Measurements from ENCODE around the gene LYSMD2.

LYSMD2 gene

DNA sequence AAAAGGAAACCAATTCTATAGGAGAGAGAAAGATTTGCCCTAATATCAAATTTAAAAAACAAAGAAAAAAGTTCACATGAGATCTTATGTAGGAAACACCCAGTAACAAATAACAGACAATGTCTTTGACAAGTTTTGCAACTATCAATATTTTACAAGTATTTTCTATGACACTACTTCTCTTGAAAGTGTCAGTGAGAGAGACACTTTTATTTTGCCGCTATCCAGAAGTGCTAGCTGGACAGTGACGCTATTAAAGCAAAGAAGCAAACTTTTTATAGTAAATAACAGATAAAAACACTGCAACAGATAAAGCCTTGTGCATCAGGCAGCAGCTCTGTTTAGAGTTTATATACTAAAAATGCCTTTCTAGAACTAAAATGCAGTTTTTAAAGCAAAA lies 13.3 kb downstream of the LYSMD2 start:
- H3K27me3 ChIP-seq (ENCODE audit: insufficient read depth, low read length, poor library complexity) = no peaks in the 10 kb centered on the region
- peaks cover 32% of the 10 kb centered on the region for H3K36me3 ChIP-seq (ENCODE audit: insufficient read depth, low read length)
- ATAC-seq (ENCODE audit: insufficient read depth, low read depth) (no peak), DNase-seq (no peak)
- no peaks in the 10 kb centered on the region for H3K4me1 ChIP-seq (ENCODE audit: insufficient read depth, low read length)
- H3K4me2 ChIP-seq (ENCODE audit: insufficient read depth, low read length) = no peak overlapping the region
- TF ChIP-seq EZH2 (IDR thresholded peaks at IDR 0.05; ENCODE audit: borderline replicate concordance, low read depth, low read length, severe bottlenecking) = no peak
- TF ChIP-seq, protein P1, sequence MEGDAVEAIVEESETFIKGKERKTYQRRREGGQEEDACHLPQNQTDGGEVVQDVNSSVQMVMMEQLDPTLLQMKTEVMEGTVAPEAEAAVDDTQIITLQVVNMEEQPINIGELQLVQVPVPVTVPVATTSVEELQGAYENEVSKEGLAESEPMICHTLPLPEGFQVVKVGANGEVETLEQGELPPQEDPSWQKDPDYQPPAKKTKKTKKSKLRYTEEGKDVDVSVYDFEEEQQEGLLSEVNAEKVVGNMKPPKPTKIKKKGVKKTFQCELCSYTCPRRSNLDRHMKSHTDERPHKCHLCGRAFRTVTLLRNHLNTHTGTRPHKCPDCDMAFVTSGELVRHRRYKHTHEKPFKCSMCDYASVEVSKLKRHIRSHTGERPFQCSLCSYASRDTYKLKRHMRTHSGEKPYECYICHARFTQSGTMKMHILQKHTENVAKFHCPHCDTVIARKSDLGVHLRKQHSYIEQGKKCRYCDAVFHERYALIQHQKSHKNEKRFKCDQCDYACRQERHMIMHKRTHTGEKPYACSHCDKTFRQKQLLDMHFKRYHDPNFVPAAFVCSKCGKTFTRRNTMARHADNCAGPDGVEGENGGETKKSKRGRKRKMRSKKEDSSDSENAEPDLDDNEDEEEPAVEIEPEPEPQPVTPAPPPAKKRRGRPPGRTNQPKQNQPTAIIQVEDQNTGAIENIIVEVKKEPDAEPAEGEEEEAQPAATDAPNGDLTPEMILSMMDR (IDR thresholded peaks at IDR 0.05; ENCODE audit: borderline replicate concordance, extremely low read depth, low read length, poor library complexity, severe bottlenecking) = no peak
- H3K9ac ChIP-seq (ENCODE audit: low read depth, low read length) = no peak overlapping the region
- H3K79me2 ChIP-seq (ENCODE audit: insufficient read depth, low read length) = peaks cover 24% of the 10 kb centered on the region
- H2AFZ ChIP-seq (ENCODE audit: low read depth, low read length) = no peak overlapping the region
- H4K20me1 ChIP-seq (ENCODE audit: insufficient read depth, low read length) = peaks cover 8% of the 10 kb centered on the region; the same call in 1 of the 2 replicates
- H3K27ac ChIP-seq (ENCODE audit: low read length) = no peak overlapping the region
- H3K9me3 ChIP-seq (ENCODE audit: insufficient read depth, low read length, severe bottlenecking) = no peaks in the 10 kb centered on the region
- H3K4me3 ChIP-seq (ENCODE audit: low read depth in 1 of 2, low read length in 2 of 2) = no peak overlapping the region

DNA sequence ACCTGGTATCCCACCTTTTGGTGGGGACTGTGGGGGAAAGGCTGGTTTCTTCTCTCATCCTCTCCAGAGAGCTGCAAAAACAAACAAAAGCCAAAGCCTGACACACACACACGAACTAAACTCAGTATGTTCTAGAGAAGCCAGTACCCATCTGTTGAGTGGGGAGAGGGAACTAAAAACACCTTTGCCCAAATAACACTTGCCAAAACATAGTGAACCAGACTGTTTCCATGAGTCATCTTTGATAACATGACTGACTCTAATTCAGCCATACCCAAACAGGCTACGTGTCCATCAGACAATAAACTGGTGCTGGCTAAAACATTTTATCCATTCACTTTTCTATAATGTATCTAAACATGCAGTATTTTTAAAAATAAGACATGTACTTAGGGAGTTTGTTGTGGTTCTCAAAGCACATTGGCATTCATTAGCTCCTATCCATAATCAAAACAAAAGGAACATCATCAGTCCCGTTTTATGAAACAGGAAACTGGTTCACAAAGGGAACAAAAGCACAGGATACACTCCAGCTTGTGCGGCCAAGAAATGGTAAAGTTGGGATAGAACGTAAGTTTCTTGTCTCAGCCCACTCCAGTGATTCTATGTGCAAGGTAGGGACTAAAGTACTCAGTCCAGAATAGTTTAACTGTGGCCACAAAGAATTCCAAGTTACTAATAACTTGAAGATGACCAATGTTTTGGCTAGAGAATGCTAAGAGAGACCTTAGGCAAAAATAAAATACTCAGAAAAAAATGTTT lies 16.1 kb downstream of the LYSMD2 start:
- DNase-seq = no peak
- Histone ChIP-seq H3K79me2 (ENCODE audit: insufficient read depth, low read length) (peaks cover 2% of the 10 kb centered on the region; the same call in 1 of the 2 replicates), H3K27me3 (ENCODE audit: insufficient read depth, low read length, poor library complexity) (no peaks in the 10 kb centered on the region)

DNA sequence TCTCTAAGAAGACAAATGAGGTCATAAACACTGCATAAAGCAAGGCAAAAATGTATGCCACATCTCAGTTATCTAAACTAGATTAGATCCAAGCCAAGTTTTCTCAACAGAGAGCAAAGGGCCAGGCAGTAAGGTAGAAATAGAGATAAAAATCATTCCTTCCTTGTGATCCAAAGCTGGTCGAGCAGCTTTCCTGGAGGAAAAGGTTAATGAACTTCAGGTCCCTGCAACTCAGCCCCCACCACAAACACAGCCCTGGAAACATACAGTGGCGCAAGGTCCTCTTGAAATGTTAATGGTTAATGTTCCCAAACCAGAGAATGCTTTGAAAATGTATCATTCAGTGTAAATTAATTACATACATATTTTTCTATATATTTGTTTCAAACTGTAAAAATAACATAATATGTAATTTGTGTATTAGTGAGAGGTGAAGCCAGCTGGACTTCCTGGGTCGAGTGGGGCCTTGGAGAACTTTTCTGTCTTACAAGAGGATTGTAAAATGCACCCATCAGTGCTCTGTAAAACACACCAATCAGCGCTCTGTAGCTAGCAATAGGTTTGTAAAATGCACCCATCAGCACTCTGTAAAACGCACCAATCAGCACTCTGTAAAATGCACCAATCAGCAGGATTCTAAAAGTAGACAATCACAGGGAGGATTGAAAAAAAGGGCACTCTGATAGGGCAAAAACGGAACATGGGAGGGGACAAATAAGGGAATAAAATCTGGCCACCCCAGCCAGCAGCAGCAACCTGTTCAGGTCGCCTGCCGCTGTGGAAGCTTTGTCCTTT lies 17.1 kb downstream of the LYSMD2 start:
- DNase-seq (no peak), ATAC-seq (ENCODE audit: insufficient read depth, low read depth) (no peak)
- TF ChIP-seq, protein P1 (IDR thresholded peaks at IDR 0.05; ENCODE audit: borderline replicate concordance, extremely low read depth, low read length, poor library complexity, severe bottlenecking) = no peak
- TF ChIP-seq EZH2 (IDR thresholded peaks at IDR 0.05; ENCODE audit: borderline replicate concordance, low read depth, low read length, severe bottlenecking) = no peak
- no peaks in the 10 kb centered on the region for H3K79me2 ChIP-seq (ENCODE audit: insufficient read depth, low read length)
- H4K20me1 ChIP-seq (ENCODE audit: insufficient read depth, low read length) = no peaks in the 10 kb centered on the region
- H3K4me2 ChIP-seq (ENCODE audit: insufficient read depth, low read length) = no peak overlapping the region
- H3K9ac ChIP-seq (ENCODE audit: low read depth, low read length) = no peak overlapping the region
- H3K4me1 ChIP-seq (ENCODE audit: insufficient read depth, low read length) = no peaks in the 10 kb centered on the region
- H3K27me3 ChIP-seq (ENCODE audit: insufficient read depth, low read length, poor library complexity) = no peaks in the 10 kb centered on the region
- no peak overlapping the region for H3K27ac ChIP-seq (ENCODE audit: low read length)
- H3K4me3 ChIP-seq (ENCODE audit: low read depth in 1 of 2, low read length in 2 of 2) = no peak overlapping the region
- no peaks in the 10 kb centered on the region for H3K9me3 ChIP-seq (ENCODE audit: insufficient read depth, low read length, severe bottlenecking)
- H2AFZ ChIP-seq (ENCODE audit: low read depth, low read length) = no peak overlapping the region
- H3K36me3 ChIP-seq (ENCODE audit: insufficient read depth, low read length) = peaks cover 32% of the 10 kb centered on the region

More for the DNA sequence above, 16.1 kb downstream of the LYSMD2 start:
- H4K20me1 ChIP-seq (ENCODE audit: insufficient read depth, low read length) = no peaks in the 10 kb centered on the region
- no peak overlapping the region for H3K9ac ChIP-seq (ENCODE audit: low read depth, low read length)
- no peak for ATAC-seq (ENCODE audit: insufficient read depth, low read depth)
- H3K27ac ChIP-seq (ENCODE audit: low read length) = no peak overlapping the region
- no peak overlapping the region for H3K4me3 ChIP-seq (ENCODE audit: low read depth in 1 of 2, low read length in 2 of 2)
- H2AFZ ChIP-seq (ENCODE audit: low read depth, low read length) = no peak overlapping the region
- TF ChIP-seq, protein P1 (IDR thresholded peaks at IDR 0.05; ENCODE audit: borderline replicate concordance, extremely low read depth, low read length, poor library complexity, severe bottlenecking) = no peak
- TF ChIP-seq EZH2 (IDR thresholded peaks at IDR 0.05; ENCODE audit: borderline replicate concordance, low read depth, low read length, severe bottlenecking) = no peak
- no peak overlapping the region for H3K4me2 ChIP-seq (ENCODE audit: insufficient read depth, low read length)
- no peaks in the 10 kb centered on the region for H3K9me3 ChIP-seq (ENCODE audit: insufficient read depth, low read length, severe bottlenecking)
- no peaks in the 10 kb centered on the region for H3K4me1 ChIP-seq (ENCODE audit: insufficient read depth, low read length)
- peaks cover 32% of the 10 kb centered on the region for H3K36me3 ChIP-seq (ENCODE audit: insufficient read depth, low read length)
